GM23338 (cell line): ENCODE data around the gene OMA1. TPM values are rescaled to one million over a fixed set of nuclear protein-coding genes. Genes with fewer than 3 reads are reported as not detected.

Experiments
- ATAC-seq: fragments of 200-7000 bp; cut with Tn5 transposase; 3 replicates; pipeline ENCODE4 v1.9.1; 2020
- DNase-seq: peaks from one replicate; pipeline ENCODE4 v3.0.0-alpha.2; 2015; ENCODE audit warnings: low spot score
- H2AFZ ChIP-seq: fragments of 200-600 bp; sonication (generic); 2 replicates; pipeline ENCODE4 v1.8.0; 2016; ENCODE audit warnings: antibody characterized with exemption, mild to moderate bottlenecking, moderate library complexity
- H3F3A ChIP-seq: fragments of 200-600 bp; sonication (generic); replicated peaks from 2 replicates; pipeline ENCODE4 v1.8.0; 2017; ENCODE audit warnings: antibody characterized with exemption, mixed run types, low read depth
- H3K27ac ChIP-seq: fragments of 200-600 bp; sonication (generic); 2 replicates; pipeline ENCODE4 v1.6.1; 2016; ENCODE audit warnings: low read depth
- H3K27me3 ChIP-seq: fragments of 200-600 bp; sonication (generic); 2 replicates; pipeline ENCODE4 v1.8.0; 2016; ENCODE audit warnings: mild to moderate bottlenecking, mixed run types, moderate library complexity; ENCODE audit not compliant: insufficient read depth
- H3K36me3 ChIP-seq: fragments of 200-600 bp; sonication (generic); 2 replicates; pipeline ENCODE4 v1.8.0; 2016; ENCODE audit warnings: mild to moderate bottlenecking; ENCODE audit not compliant: insufficient read depth
- H3K4me1 ChIP-seq: fragments of 200-600 bp; sonication (generic); 2 replicates; pipeline ENCODE4 v1.8.0; 2016; ENCODE audit warnings: mild to moderate bottlenecking, moderate library complexity; ENCODE audit not compliant: insufficient read depth
- H3K4me2 ChIP-seq: fragments of 200-600 bp; sonication (generic); 2 replicates; pipeline ENCODE4 v1.7.1; 2017; ENCODE audit warnings: mixed run types
- H3K4me3 ChIP-seq: fragments of 200-600 bp; sonication (generic); 2 replicates; pipeline ENCODE4 v1.6.1; 2016; ENCODE audit warnings: mixed run types
- H3K79me2 ChIP-seq: fragments of 200-600 bp; sonication (generic); replicated peaks from 2 replicates; pipeline ENCODE4 v1.8.0; 2017; ENCODE audit warnings: mild to moderate bottlenecking; ENCODE audit not compliant: insufficient read depth
- H3K9me2 ChIP-seq: fragments of 200-600 bp; sonication (generic); 2 replicates; pipeline ENCODE4 v1.8.0; 2017; ENCODE audit not compliant: insufficient read depth
- H4K20me1 ChIP-seq: fragments of 200-600 bp; sonication (generic); replicated peaks from 2 replicates; pipeline ENCODE4 v1.8.0; 2017; ENCODE audit warnings: mild to moderate bottlenecking; ENCODE audit not compliant: insufficient read depth
- H3K27ac Mint-ChIP-seq: 2 replicates; pipeline ENCODE4 v1.8.0; 2020; ENCODE audit warnings: inconsistent platforms, mild to moderate bottlenecking, moderate library complexity, mixed read lengths
- H3K27me3 Mint-ChIP-seq: 3 replicates; pipeline ENCODE4 v1.8.0; 2022; ENCODE audit warnings: low read depth, mild to moderate bottlenecking, moderate library complexity, mixed read lengths, inconsistent platforms; ENCODE audit not compliant: insufficient read depth, poor library complexity
- H3K36me3 Mint-ChIP-seq: 3 replicates; pipeline ENCODE4 v1.8.0; 2021; ENCODE audit warnings: low read depth, mild to moderate bottlenecking, inconsistent platforms, moderate library complexity, mixed read lengths
- H3K4me1 Mint-ChIP-seq: 3 replicates; pipeline ENCODE4 v1.8.0; 2020; ENCODE audit warnings: mild to moderate bottlenecking, inconsistent platforms, mixed read lengths
- H3K4me3 Mint-ChIP-seq: 3 replicates; pipeline ENCODE4 v1.8.0; 2021; ENCODE audit warnings: moderate library complexity, mild to moderate bottlenecking, inconsistent platforms, mixed read lengths
- H3K9me3 Mint-ChIP-seq: 3 replicates; pipeline ENCODE4 v1.8.0; 2020; ENCODE audit warnings: moderate library complexity, mild to moderate bottlenecking, inconsistent platforms, mixed read lengths
- CREB1 ChIP-seq: fragments of 250-450 bp; sonication (Bioruptor Pico); IDR thresholded peaks from 2 replicates; pipeline ENCODE4 v1.5.0; 2020; ENCODE audit warnings: low read depth, mild to moderate bottlenecking, moderate library complexity
- CTCF ChIP-seq, 2 experiments: fragments of 200-600 bp in 1 of 2; sonication (generic) in 1 of 2; conservative IDR thresholded peaks; 2 replicates each; pipeline versions ENCODE4 v1.5.1 to v1.6.1; 2016 to 2017; ENCODE audit warnings: antibody characterized with exemption in 2 of 2, low read depth in 2 of 2, mild to moderate bottlenecking in 2 of 2, moderate library complexity in 1 of 2
- ETS1 ChIP-seq: IDR thresholded peaks from 2 replicates; pipeline ENCODE4 v1.6.1; 2016; ENCODE audit warnings: antibody characterized with exemption
- EZH2phosphoT487 ChIP-seq: fragments of 200-600 bp; sonication (generic); IDR thresholded peaks from one replicate; pipeline ENCODE4 v1.8.1; 2018; ENCODE audit warnings: antibody characterized with exemption; ENCODE audit not compliant: unreplicated experiment
- JUNB ChIP-seq: IDR thresholded peaks from one replicate; pipeline ENCODE4 v1.6.1; 2016; ENCODE audit warnings: antibody characterized with exemption; ENCODE audit not compliant: unreplicated experiment
- NANOG ChIP-seq: IDR thresholded peaks from 2 replicates; pipeline ENCODE4 v1.6.1; 2016; ENCODE audit warnings: antibody characterized with exemption, borderline replicate concordance
- REST ChIP-seq: IDR thresholded peaks from one replicate; pipeline ENCODE4 v1.6.1; 2018; ENCODE audit warnings: antibody characterized with exemption; ENCODE audit not compliant: unreplicated experiment
- STAT1 ChIP-seq: IDR thresholded peaks from one replicate; pipeline ENCODE4 v1.6.1; 2016; ENCODE audit warnings: antibody characterized with exemption; ENCODE audit not compliant: unreplicated experiment
- ZNF331 ChIP-seq: fragments of 250-450 bp; sonication (Bioruptor Pico); IDR thresholded peaks from 2 replicates; pipeline ENCODE4 v1.5.0; 2020; ENCODE audit warnings: low read depth, mild to moderate bottlenecking, moderate library complexity
- ZNF462 ChIP-seq: fragments of 250-450 bp; sonication (Bioruptor Pico); IDR thresholded peaks from 2 replicates; pipeline ENCODE4 v1.5.0; 2020; ENCODE audit warnings: mild to moderate bottlenecking, moderate library complexity
- polyA plus RNA-seq: library from polyadenylated mRNA; unstranded; fragments of >200 nt; fragmentation: Nextera tagmentation; extraction: Ambion mirVana; gene quantifications from 2 replicates; pipeline ENCODE4 v1.2.1, GENCODE V29; 2016
- total RNA-seq: library from RNA; depleted of rRNA; stranded (reverse); fragments of >200 nt; shearing (Covaris generic); gene quantifications from 2 replicates; pipeline ENCODE4 v1.2.3, GENCODE V29; 2014

The OMA1 gene
- total and polyA plus RNA-seq, 2 experiments from 2014 or later: 21.3 to 33.1 TPM

DNA sequence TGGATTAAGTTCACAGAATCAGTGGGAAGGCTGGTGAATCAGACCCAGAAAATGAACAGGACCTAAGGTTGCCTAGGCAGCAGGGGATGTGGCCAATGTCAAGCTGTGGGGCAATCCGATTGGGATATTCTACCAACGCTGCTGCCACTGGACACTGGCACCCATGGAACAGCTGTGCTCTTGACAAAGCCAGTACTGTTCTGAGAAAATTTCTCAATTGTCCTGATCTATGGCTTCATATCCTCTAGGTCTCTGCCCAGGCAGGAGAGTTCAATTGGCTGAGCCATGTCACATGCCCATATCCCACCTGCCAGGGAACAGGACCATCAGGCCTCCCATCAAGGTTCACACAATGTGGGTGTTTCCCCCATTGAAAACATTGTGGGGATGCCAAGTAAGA is 24.3 kb upstream of the OMA1 start:
- Mint-ChIP-seq H3K27me3 (peaks cover 17% of the 10 kb centered on the region), H3K4me1 (peaks cover 48% of the 10 kb centered on the region), H3K4me3 (no peak overlapping the region), H3K36me3 (no peaks in the 10 kb centered on the region), H3K27ac (no peak overlapping the region), H3K9me3 (peaks cover 4% of the 10 kb centered on the region; the same call in 1 of the 3 replicates)
- Histone ChIP-seq H2AFZ (no peak overlapping the region), H3K4me3 (no peak overlapping the region), H3K79me2 (no peaks in the 10 kb centered on the region), H3K4me2 (no peak overlapping the region), H3K9me2 (no peaks in the 10 kb centered on the region), H3F3A (no peaks in the 10 kb centered on the region), H4K20me1 (no peaks in the 10 kb centered on the region), H3K27me3 (peaks cover 23% of the 10 kb centered on the region), H3K4me1 (peaks cover 49% of the 10 kb centered on the region), H3K36me3 (no peaks in the 10 kb centered on the region), H3K27ac (no peak overlapping the region)
- ATAC-seq (no peak), DNase-seq (no peak)
- TF ChIP-seq ETS1: no peak
- TF ChIP-seq ZNF462: no peak
- TF ChIP-seq NANOG: no peak
- TF ChIP-seq ZNF331 (CRISPR knock-in tag): no peak
- TF ChIP-seq CREB1 (CRISPR knock-in tag): no peak
- no peak for TF ChIP-seq EZH2phosphoT487
- TF ChIP-seq STAT1: no peak
- TF ChIP-seq JUNB: no peak
- no peak for TF ChIP-seq CTCF (conservative IDR thresholded peaks at IDR 0.05; ENCODE audit: low read depth in 2 of 2)
- no peak for TF ChIP-seq REST
